Measurements from ENCODE around the gene TAF11L5.
"Not testable (repeated sequence)": the region's sequence is repeated elsewhere in the genome, so short reads cannot be mapped to it uniquely, and the experiment has no call there.

Gene TAF11L5

DNA sequence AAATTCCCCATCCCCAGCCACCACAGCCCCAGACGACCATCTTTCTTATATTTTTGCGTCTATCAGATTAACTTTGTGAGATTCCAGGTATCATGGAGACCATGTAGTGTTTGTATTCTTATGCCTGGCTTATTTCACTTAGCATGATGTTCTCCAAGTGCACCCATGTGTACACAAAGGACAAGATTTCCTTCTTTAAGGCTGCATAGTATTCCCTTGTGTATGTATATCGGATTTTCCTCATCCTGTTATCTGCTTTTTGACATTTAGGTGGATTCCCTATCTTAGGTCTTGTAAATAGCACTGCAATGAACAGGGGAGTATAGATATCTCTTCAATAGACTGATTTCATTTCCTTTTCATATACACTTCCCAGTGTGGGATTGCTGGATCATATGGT, 32.3 kb upstream of the TAF11L5 start:
- WGBS (ENCODE audit: extremely low coverage, insufficient coverage, insufficient read length): no CpG with 5 or more reads among the region's 3 CpGs

DNA sequence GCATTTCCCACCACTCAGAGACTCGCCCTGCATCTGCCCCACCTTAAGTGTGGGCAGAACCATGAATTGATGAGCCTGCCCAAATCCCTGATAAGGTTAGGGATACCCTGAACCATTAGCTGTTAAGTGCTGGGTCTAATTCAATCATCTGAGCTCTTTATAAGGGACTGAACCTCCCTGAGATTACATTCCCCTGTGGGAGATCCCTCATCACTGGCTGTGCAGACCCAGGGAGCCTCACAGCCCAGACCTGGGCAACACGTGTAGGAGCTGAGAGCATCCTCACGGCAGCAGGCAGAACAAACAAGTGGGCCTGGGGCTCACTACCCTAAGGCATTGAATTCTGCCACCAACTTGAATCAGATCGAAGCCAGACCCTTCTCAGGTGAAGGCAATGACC, 27.6 kb upstream of the TAF11L5 start:
- H3K4me3 ChIP-seq (ENCODE audit: low read depth, low read length): no peak overlapping the region
- H3K9me3 ChIP-seq (ENCODE audit: insufficient read depth, low read depth, low read length): no peaks in the 10 kb centered on the region
- H3K27ac ChIP-seq (ENCODE audit: low read depth, low read length): no peak overlapping the region
- H2AFZ ChIP-seq (ENCODE audit: insufficient read depth, low read length, poor library complexity): no peak overlapping the region
- no peak overlapping the region for H4K12ac ChIP-seq (ENCODE audit: low read depth, low read length)
- no peaks in the 10 kb centered on the region for H3K79me1 ChIP-seq (ENCODE audit: low read length)
- no peak overlapping the region for H3K4ac ChIP-seq (ENCODE audit: low read depth, low read length)
- no peak overlapping the region for H3K14ac ChIP-seq (ENCODE audit: low read length)
- H2BK120ac ChIP-seq (ENCODE audit: insufficient read depth, low read length, poor library complexity): no peak overlapping the region
- H3K9ac ChIP-seq (ENCODE audit: low read length): no peak overlapping the region
- peaks cover 0 to 5% of the 10 kb centered on the region in 2 experiments for H3K4me1 ChIP-seq (ENCODE audit: control insufficient read depth in 1 of 2, insufficient read depth in 2 of 2, low read length in 2 of 2)
- no peak overlapping the region for H4K8ac ChIP-seq (ENCODE audit: low read depth, low read length)
- H3K4me2 ChIP-seq (ENCODE audit: low read length): no peak overlapping the region
- H3K79me2 ChIP-seq (ENCODE audit: control insufficient read depth, insufficient read depth, low read length, poor library complexity): no peaks in the 10 kb centered on the region
- H2BK12ac ChIP-seq (ENCODE audit: low read length): no peak overlapping the region
- H4K91ac ChIP-seq (ENCODE audit: low read depth, low read length): peak overlapping the region; percentile 14
- H3K23ac ChIP-seq (ENCODE audit: low read length): peak overlapping the region; percentile 81
- no CpG with 5 or more reads among the region's 4 CpGs for WGBS (ENCODE audit: extremely low coverage, insufficient coverage, insufficient read length)
- no peak overlapping the region for H2BK5ac ChIP-seq (ENCODE audit: low read depth, low read length, poor library complexity)
- H2AK5ac ChIP-seq (ENCODE audit: low read length): no peak overlapping the region
- H3K36me3 ChIP-seq (ENCODE audit: control insufficient read depth in 1 of 2, insufficient read depth in 2 of 2, low read length in 2 of 2): no peaks in the 10 kb centered on the region
- no peaks in the 10 kb centered on the region for H3K27me3 ChIP-seq (ENCODE audit: insufficient read depth, low read length)
- DNase-seq: no peak
- no peak overlapping the region for H3K18ac ChIP-seq (ENCODE audit: low read length)

More for the DNA sequence above, 32.3 kb upstream of the TAF11L5 start:
- H4K91ac ChIP-seq (ENCODE audit: low read depth, low read length): no peak overlapping the region
- no peak overlapping the region for H2AK5ac ChIP-seq (ENCODE audit: low read length)
- no peaks in the 10 kb centered on the region for H3K27me3 ChIP-seq (ENCODE audit: insufficient read depth, low read length)
- no peak overlapping the region for H3K14ac ChIP-seq (ENCODE audit: low read length)
- no peak overlapping the region for H3K9ac ChIP-seq (ENCODE audit: low read length)
- no peak overlapping the region for H3K18ac ChIP-seq (ENCODE audit: low read length)
- H3K79me1 ChIP-seq (ENCODE audit: low read length): no peaks in the 10 kb centered on the region
- no peak overlapping the region for H2BK5ac ChIP-seq (ENCODE audit: low read depth, low read length, poor library complexity)
- no peak overlapping the region for H4K8ac ChIP-seq (ENCODE audit: low read depth, low read length)
- H3K79me2 ChIP-seq (ENCODE audit: control insufficient read depth, insufficient read depth, low read length, poor library complexity): no peaks in the 10 kb centered on the region
- H2BK120ac ChIP-seq (ENCODE audit: insufficient read depth, low read length, poor library complexity): no peak overlapping the region
- no peak overlapping the region for H4K12ac ChIP-seq (ENCODE audit: low read depth, low read length)
- no peak overlapping the region for H3K4me3 ChIP-seq (ENCODE audit: low read depth, low read length)
- H3K9me3 ChIP-seq (ENCODE audit: insufficient read depth, low read depth, low read length): peaks cover 1% of the 10 kb centered on the region
- DNase-seq: no peak
- H3K4ac ChIP-seq (ENCODE audit: low read depth, low read length): no peak overlapping the region
- no peak overlapping the region for H2BK12ac ChIP-seq (ENCODE audit: low read length)
- H3K4me2 ChIP-seq (ENCODE audit: low read length): no peak overlapping the region
- no peaks in the 10 kb centered on the region for H3K4me1 ChIP-seq (ENCODE audit: control insufficient read depth in 1 of 2, insufficient read depth in 2 of 2, low read length in 2 of 2)
- no peak overlapping the region for H2AFZ ChIP-seq (ENCODE audit: insufficient read depth, low read length, poor library complexity)
- no peak overlapping the region for H3K27ac ChIP-seq (ENCODE audit: low read depth, low read length)
- H3K36me3 ChIP-seq (ENCODE audit: control insufficient read depth in 1 of 2, insufficient read depth in 2 of 2, low read length in 2 of 2): no peaks in the 10 kb centered on the region
- H3K23ac ChIP-seq (ENCODE audit: low read length): no peak overlapping the region

DNA sequence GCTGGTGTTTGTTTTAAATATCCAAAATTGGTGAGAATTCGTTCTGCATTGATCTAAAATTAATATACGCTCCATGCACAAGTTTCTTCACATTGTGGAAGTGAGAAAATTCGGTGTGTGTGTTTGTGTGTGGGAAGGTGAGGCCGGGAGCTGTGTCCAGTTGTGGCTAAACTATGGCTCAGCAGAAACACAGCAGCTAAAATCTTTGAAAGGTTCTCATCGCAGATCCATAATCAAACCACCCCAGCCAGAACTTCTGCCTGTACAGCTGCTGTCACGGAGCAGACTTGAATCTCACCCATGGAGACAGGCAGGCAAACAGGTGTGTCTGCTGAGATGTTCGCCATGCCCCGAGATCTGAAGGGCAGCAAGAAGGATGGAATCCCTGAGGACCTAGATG, 27.1 kb upstream of the TAF11L5 start, which contains the start of gene TAF11L2:
Gene TAF11L2, plus strand, starts transcription at position 301 of the 400 bp plus-strand sequence.
- not testable (repeated sequence) for H4K12ac ChIP-seq (ENCODE audit: low read depth, low read length); H3K14ac ChIP-seq (ENCODE audit: low read length); H3K27me3 ChIP-seq (ENCODE audit: insufficient read depth, low read length); H2BK5ac ChIP-seq (ENCODE audit: low read depth, low read length, poor library complexity); H3K9ac ChIP-seq (ENCODE audit: low read length); H3K18ac ChIP-seq (ENCODE audit: low read length); H2AFZ ChIP-seq (ENCODE audit: insufficient read depth, low read length, poor library complexity); H3K4me1 ChIP-seq (ENCODE audit: control insufficient read depth in 1 of 2, insufficient read depth in 2 of 2, low read length in 2 of 2); H3K27ac ChIP-seq (ENCODE audit: low read depth, low read length); H3K4me3 ChIP-seq (ENCODE audit: low read depth, low read length); H3K79me2 ChIP-seq (ENCODE audit: control insufficient read depth, insufficient read depth, low read length, poor library complexity); H3K79me1 ChIP-seq (ENCODE audit: low read length); H3K9me3 ChIP-seq (ENCODE audit: insufficient read depth, low read depth, low read length); H2BK120ac ChIP-seq (ENCODE audit: insufficient read depth, low read length, poor library complexity); H3K4ac ChIP-seq (ENCODE audit: low read depth, low read length); H3K36me3 ChIP-seq (ENCODE audit: control insufficient read depth in 1 of 2, insufficient read depth in 2 of 2, low read length in 2 of 2); H2AK5ac ChIP-seq (ENCODE audit: low read length); H3K4me2 ChIP-seq (ENCODE audit: low read length); H2BK12ac ChIP-seq (ENCODE audit: low read length); H4K8ac ChIP-seq (ENCODE audit: low read depth, low read length); DNase-seq
- Histone ChIP-seq H4K91ac (ENCODE audit: low read depth, low read length) (peak within 1 kb of the TSS; percentile 14), H3K23ac (ENCODE audit: low read length) (peak within 1 kb of the TSS; percentile 81)
- WGBS (ENCODE audit: extremely low coverage, insufficient coverage, insufficient read length): no CpG with 5 or more reads among the region's 8 CpGs

DNA sequence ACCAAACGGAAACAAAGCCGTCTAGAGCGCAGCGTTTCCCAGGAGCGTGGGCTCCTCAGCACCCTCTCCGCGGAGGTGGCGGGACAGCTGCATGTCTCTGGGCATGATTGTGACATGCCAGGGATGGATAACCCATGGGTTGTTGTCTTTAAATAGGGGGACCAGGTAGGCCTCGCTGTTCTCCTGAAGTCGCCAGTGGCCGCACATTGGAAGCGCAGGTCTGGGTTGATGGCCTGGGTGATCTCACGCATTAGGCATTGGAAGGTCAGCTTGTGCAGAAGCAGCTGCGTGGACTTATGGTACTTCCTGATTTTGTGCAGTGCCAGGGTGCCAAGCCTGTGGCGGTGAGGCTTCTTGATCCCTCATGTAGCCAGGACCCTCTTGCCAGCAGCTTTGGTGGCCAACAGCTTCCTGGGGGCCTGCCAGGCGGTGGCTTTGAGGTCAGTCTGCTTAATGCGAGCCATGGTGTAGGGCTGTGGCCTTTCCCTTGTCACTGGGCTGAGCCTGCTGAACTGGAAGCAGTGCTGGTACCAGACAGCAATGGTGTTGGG, 13.2 kb upstream of the TAF11L5 start:
- Histone ChIP-seq H3K27ac (ENCODE audit: low read depth, low read length) (no peak overlapping the region), H3K4me3 (ENCODE audit: low read depth, low read length) (no peak overlapping the region), H2AK5ac (ENCODE audit: low read length) (no peak overlapping the region), H4K91ac (ENCODE audit: low read depth, low read length) (no peak overlapping the region), H3K4me2 (ENCODE audit: low read length) (no peak overlapping the region), H4K8ac (ENCODE audit: low read depth, low read length) (no peak overlapping the region), H3K79me2 (ENCODE audit: control insufficient read depth, insufficient read depth, low read length, poor library complexity) (no peaks in the 10 kb centered on the region), H3K36me3 (ENCODE audit: control insufficient read depth in 1 of 2, insufficient read depth in 2 of 2, low read length in 2 of 2) (no peaks in the 10 kb centered on the region), H2AFZ (ENCODE audit: insufficient read depth, low read length, poor library complexity) (no peak overlapping the region), H3K9me3 (ENCODE audit: insufficient read depth, low read depth, low read length) (no peaks in the 10 kb centered on the region), H3K4ac (ENCODE audit: low read depth, low read length) (no peak overlapping the region), H3K23ac (ENCODE audit: low read length) (no peak overlapping the region), H3K79me1 (ENCODE audit: low read length) (no peaks in the 10 kb centered on the region), H3K14ac (ENCODE audit: low read length) (no peak overlapping the region), H4K12ac (ENCODE audit: low read depth, low read length) (no peak overlapping the region), H2BK120ac (ENCODE audit: insufficient read depth, low read length, poor library complexity) (no peak overlapping the region), H3K4me1 (ENCODE audit: control insufficient read depth in 1 of 2, insufficient read depth in 2 of 2, low read length in 2 of 2) (no peaks in the 10 kb centered on the region), H3K27me3 (ENCODE audit: insufficient read depth, low read length) (no peaks in the 10 kb centered on the region), H3K9ac (ENCODE audit: low read length) (no peak overlapping the region), H2BK12ac (ENCODE audit: low read length) (no peak overlapping the region), H2BK5ac (ENCODE audit: low read depth, low read length, poor library complexity) (no peak overlapping the region), H3K18ac (ENCODE audit: low read length) (no peak overlapping the region)
- DNase-seq: no peak
- WGBS (ENCODE audit: extremely low coverage, insufficient coverage, insufficient read length): no CpG with 5 or more reads among the region's 17 CpGs
